CD14-positive monocyte (primary cell): ENCODE results near the gene SRPRB. TPM values are rescaled to one million over a fixed set of nuclear protein-coding genes. Genes with fewer than 3 reads are reported as not detected.

ENCODE experiments used
- DNase-seq, 3 donors: peaks; one replicate each; pipeline ENCODE4 v3.0.0-alpha.2; 2011 to 2022
- H2AFZ ChIP-seq: 2 replicates; pipeline ENCODE4 v1.6.0; 2012; ENCODE audit warnings: mild to moderate bottlenecking, low read depth, low read length, inconsistent platforms; ENCODE audit not compliant: insufficient read depth, poor library complexity, severe bottlenecking
- H3K27ac ChIP-seq, 2 donors: 1 replicate in 1 of 2; 2 replicates in 1 of 2; pipeline ENCODE4 v1.5.1; 2012 to 2013; ENCODE audit warnings: low read length in 2 of 2, control low read depth in 1 of 2, inconsistent platforms in 1 of 2, low read depth in 1 of 2, mild to moderate bottlenecking in 1 of 2
- H3K27me3 ChIP-seq, 2 donors: one replicate each; pipeline versions ENCODE4 v1.6.0 to v1.6.1; 2011 to 2013; ENCODE audit warnings: low read length in 2 of 2; ENCODE audit not compliant: control insufficient read depth in 2 of 2, insufficient read depth in 2 of 2
- H3K36me3 ChIP-seq, 2 donors: replicated peaks in 1 of 2; 1 replicate in 1 of 2; 2 replicates in 1 of 2; pipeline versions ENCODE4 v1.5.1 to v1.6.1; 2012 to 2013; ENCODE audit warnings: low read length in 2 of 2, control low read depth in 1 of 2, inconsistent platforms in 1 of 2, mild to moderate bottlenecking in 1 of 2; ENCODE audit not compliant: insufficient read depth in 2 of 2, control insufficient read depth in 1 of 2
- H3K4me1 ChIP-seq, 2 donors: 1 replicate in 1 of 2; 2 replicates in 1 of 2; pipeline versions ENCODE4 v1.5.1 to v1.6.1; 2012 to 2013; ENCODE audit warnings: low read length in 2 of 2, control low read depth in 1 of 2, inconsistent platforms in 1 of 2, mild to moderate bottlenecking in 1 of 2, moderate library complexity in 1 of 2; ENCODE audit not compliant: insufficient read depth in 2 of 2, control insufficient read depth in 1 of 2
- H3K4me2 ChIP-seq: replicated peaks from 2 replicates; pipeline ENCODE3; 2012; ENCODE audit warnings: low read length, moderate library complexity, mild to moderate bottlenecking; ENCODE audit not compliant: poor library complexity, severe bottlenecking; ENCODE audit errors: extremely low read depth
- H3K4me3 ChIP-seq, 3 experiments: fragments of 200-600 bp in 1 of 3; sonication (generic) in 1 of 3; replicated peaks in 1 of 3; 1 replicate in 2 of 3; 2 replicates in 1 of 3; pipeline ENCODE4 v1.5.1; 2011 to 2013; ENCODE audit warnings: low read length in 3 of 3, mild to moderate bottlenecking in 3 of 3, control low read depth in 2 of 3, low read depth in 2 of 3, inconsistent platforms in 1 of 3, moderate library complexity in 1 of 3
- H3K79me2 ChIP-seq: 2 replicates; pipeline ENCODE4 v1.6.0; 2012; ENCODE audit warnings: mild to moderate bottlenecking, control low read depth, inconsistent platforms, low read length, moderate library complexity; ENCODE audit not compliant: insufficient read depth
- H3K9ac ChIP-seq: 2 replicates; pipeline ENCODE4 v1.6.0; 2017; ENCODE audit warnings: low read length, mild to moderate bottlenecking; ENCODE audit not compliant: insufficient read depth, poor library complexity, severe bottlenecking
- H3K9me3 ChIP-seq, 2 donors: replicated peaks in 1 of 2; 1 replicate in 1 of 2; 2 replicates in 1 of 2; pipeline versions ENCODE4 v1.5.1 to v1.6.1; 2012 to 2013; ENCODE audit warnings: low read length in 2 of 2, control low read depth in 1 of 2; ENCODE audit not compliant: control insufficient read depth in 1 of 2, insufficient read depth in 1 of 2
- H4K20me1 ChIP-seq: 2 replicates; pipeline ENCODE4 v1.6.0; 2012; ENCODE audit warnings: mild to moderate bottlenecking, low read length, control low read depth, moderate library complexity; ENCODE audit not compliant: insufficient read depth
- H3K27ac Mint-ChIP-seq, 7 donors: one replicate each; pipeline ENCODE4 v1.8.0; 2020; ENCODE audit warnings: mild to moderate bottlenecking in 7 of 7, mixed read lengths in 7 of 7, moderate library complexity in 6 of 7, inconsistent platforms in 2 of 7
- H3K27me3 Mint-ChIP-seq, 3 donors: one replicate each; pipeline ENCODE4 v1.8.0; 2021 to 2022; ENCODE audit warnings: low read depth in 3 of 3, mild to moderate bottlenecking in 3 of 3, mixed read lengths in 3 of 3, moderate library complexity in 3 of 3, inconsistent platforms in 1 of 3
- H3K36me3 Mint-ChIP-seq, 2 donors: one replicate each; pipeline ENCODE4 v1.8.0; 2020; ENCODE audit warnings: mixed read lengths in 2 of 2, inconsistent platforms in 1 of 2, mild to moderate bottlenecking in 1 of 2
- H3K4me1 Mint-ChIP-seq: one replicate; pipeline ENCODE4 v1.8.0; 2020; ENCODE audit warnings: mild to moderate bottlenecking, mixed read lengths
- H3K4me3 Mint-ChIP-seq, 2 donors: one replicate each; pipeline ENCODE4 v1.8.0; 2020; ENCODE audit warnings: mild to moderate bottlenecking in 2 of 2, mixed read lengths in 2 of 2, moderate library complexity in 1 of 2
- H3K9me3 Mint-ChIP-seq, 7 donors: one replicate each; pipeline ENCODE4 v1.8.0; 2020 to 2022; ENCODE audit warnings: mixed read lengths in 7 of 7, mild to moderate bottlenecking in 6 of 7, moderate library complexity in 6 of 7, inconsistent platforms in 2 of 7
- CTCF ChIP-seq: fragments of 200-600 bp; IDR thresholded peaks from one replicate; pipeline ENCODE4 v1.8.0; 2022; ENCODE audit warnings: antibody characterized with exemption, mild to moderate bottlenecking
- WGBS: methylation state at CpG from one replicate; pipeline ENCODE4 v1.1.5; 2013; ENCODE audit warnings: missing lambda C conversion rate; ENCODE audit not compliant: insufficient coverage; 5-methylcytosine and 5-hydroxymethylcytosine counted together
- intact Hi-C, 2 donors: fragments of 100-400 bp; cut with micrococcal nuclease; formaldehyde crosslinking; loops; one replicate each; pipeline versions ENCODE4 v1.15.0 to v1.15.1; 2023
- polyA plus RNA-seq, 3 donors: library from polyadenylated mRNA; depleted of rRNA in 1 of 3; unstranded in 2 of 3; stranded (reverse) in 1 of 3; fragments of 300-500 nt in 2 of 3; fragments of >200 nt in 1 of 3; fragmentation: Illumina TruSeq in 2 of 3; gene quantifications; 1 replicate in 2 of 3; 2 replicates in 1 of 3; pipeline ENCODE4 v1.2.3, GENCODE V29; 2012 to 2021

The SRPRB gene
- polyA plus RNA-seq, 3 donors: 6.1 to 30.6 (median 29.9) TPM

GRCh38 chr3:133851931-133852330 is 46.3 kb downstream of the SRPRB start:
- Mint-ChIP-seq H3K27me3 (peaks cover 1 to 8% (median 2%) of the 10 kb centered on the region in 3 donors), H3K4me3 (no peak overlapping the region), H3K36me3 (no peaks in the 10 kb centered on the region), H3K27ac (no peak overlapping the region), H3K9me3 (peaks cover 0 to 5% (median 2%) of the 10 kb centered on the region in 7 donors), H3K4me1 (no peaks in the 10 kb centered on the region)
- H3K9me3 ChIP-seq: no peaks in the 10 kb centered on the region
- no peak overlapping the region for H3K4me2 ChIP-seq
- no peak for TF ChIP-seq CTCF
- intact Hi-C loops: no loop called here
- no peaks in the 10 kb centered on the region for H3K27me3 ChIP-seq
- no peak overlapping the region for H3K4me3 ChIP-seq
- no peaks in the 10 kb centered on the region for H3K4me1 ChIP-seq
- H3K9ac ChIP-seq: no peak overlapping the region
- H3K79me2 ChIP-seq: no peaks in the 10 kb centered on the region
- H3K36me3 ChIP-seq: no peaks in the 10 kb centered on the region
- WGBS: 97% methylated on average over 7 of the region's 8 CpGs
- no peak overlapping the region for H3K27ac ChIP-seq
- DNase-seq: no peak
- no peaks in the 10 kb centered on the region for H4K20me1 ChIP-seq
- no peak overlapping the region for H2AFZ ChIP-seq

- no peak overlapping the region for H3K27ac ChIP-seq
- H3K79me2 ChIP-seq: no peaks in the 10 kb centered on the region
- peaks cover 0 to 7% (median 0%) of the 10 kb centered on the region in 7 donors for H3K9me3 Mint-ChIP-seq
- H3K4me1 ChIP-seq: no peaks in the 10 kb centered on the region
- no peak overlapping the region for H2AFZ ChIP-seq
- no peaks in the 10 kb centered on the region for H3K9me3 ChIP-seq
- H3K4me1 Mint-ChIP-seq: peaks cover 7% of the 10 kb centered on the region
- H3K9ac ChIP-seq: no peak overlapping the region
- intact Hi-C loops: no loop called here
- no peaks in the 10 kb centered on the region for H3K36me3 ChIP-seq
- H3K36me3 Mint-ChIP-seq: no peaks in the 10 kb centered on the region
- H4K20me1 ChIP-seq: no peaks in the 10 kb centered on the region
- H3K4me3 Mint-ChIP-seq: no peak overlapping the region
- H3K4me3 ChIP-seq: no peak overlapping the region
- H3K27me3 ChIP-seq: no peaks in the 10 kb centered on the region
- no peak overlapping the region for H3K27ac Mint-ChIP-seq
- H3K27me3 Mint-ChIP-seq: peaks cover 0 to 3% (median 1%) of the 10 kb centered on the region in 3 donors
- TF ChIP-seq CTCF: no peak
- WGBS: 100% methylated on average over 2 of the region's 5 CpGs
- H3K4me2 ChIP-seq: no peak overlapping the region
- no peak for DNase-seq
Observed at GRCh38 chr3:133853063-133853924, 47.7 kb downstream of the SRPRB start.
